HepG2 (cell line): ENCODE measurements around the gene DNAJA2. TPM values are rescaled to one million over a fixed set of nuclear protein-coding genes. Genes with fewer than 3 reads are reported as not detected.
A peak's percentile ranks its signal among the peaks of the same experiment; 100 is the strongest.

Experiments used
- FOSL1 ChIP-seq: sonication (generic); formaldehyde crosslinking; IDR thresholded peaks from 2 replicates; pipeline ENCODE4 v1.9.0; 2021; ENCODE audit warnings: missing genetic modification reagents, borderline replicate concordance
- KDM6A ChIP-seq: IDR thresholded peaks from 2 replicates; pipeline ENCODE4 v1.6.1; 2016; ENCODE audit warnings: low read depth
- MEIS1 ChIP-seq: sonication (generic); formaldehyde crosslinking; IDR thresholded peaks from 2 replicates; pipeline ENCODE4 v1.9.0; 2021; ENCODE audit warnings: mild to moderate bottlenecking, missing genetic modification reagents, moderate library complexity, borderline replicate concordance
- NPAS2 ChIP-seq: sonication (generic); formaldehyde crosslinking; IDR thresholded peaks from 2 replicates; pipeline ENCODE4 v1.8.0; 2022; ENCODE audit warnings: mild to moderate bottlenecking, missing genetic modification reagents, borderline replicate concordance
- PHF5A ChIP-seq: IDR thresholded peaks from one replicate; pipeline ENCODE4 v1.6.1; 2018; ENCODE audit warnings: low read depth, missing genetic modification reagents; ENCODE audit not compliant: unreplicated experiment
- POLR2G ChIP-seq: fragments of 200-400 bp; formaldehyde crosslinking; IDR thresholded peaks from 2 replicates; pipeline ENCODE4 v1.6.1; 2018; ENCODE audit warnings: mild to moderate bottlenecking, low read depth, low read length, moderate library complexity
- RBM39 ChIP-seq: fragments of 200-400 bp; formaldehyde crosslinking; IDR thresholded peaks from one replicate; pipeline ENCODE4 v1.6.1; 2018; ENCODE audit warnings: antibody characterized with exemption, mild to moderate bottlenecking, low read depth, low read length; ENCODE audit not compliant: poor library complexity, severe bottlenecking
- RCOR2 ChIP-seq: IDR thresholded peaks from 2 replicates; pipeline ENCODE4 v1.6.1; 2016; ENCODE audit warnings: missing biosample characterization, missing genetic modification reagents
- RELA ChIP-seq: sonication (generic); formaldehyde crosslinking; IDR thresholded peaks from 2 replicates; pipeline ENCODE4 v1.4.0; 2020; ENCODE audit warnings: missing genetic modification reagents
- RFX3 ChIP-seq: IDR thresholded peaks from 2 replicates; pipeline ENCODE4 v1.6.1; 2016; ENCODE audit warnings: missing biosample characterization, missing genetic modification reagents
- SNRNP70 ChIP-seq: fragments of 200-400 bp; formaldehyde crosslinking; IDR thresholded peaks from 2 replicates; pipeline ENCODE4 v1.6.1; 2017; ENCODE audit warnings: mild to moderate bottlenecking, low read depth, low read length, moderate library complexity
- SP1 ChIP-seq, 2 experiments: fragments of 450-650 bp in 1 of 2; sonication (generic) in 1 of 2; formaldehyde crosslinking in 1 of 2; IDR thresholded peaks; 2 replicates each; pipeline versions ENCODE4 v1.4.0 to v1.6.1; 2016 to 2020; ENCODE audit warnings: missing genetic modification reagents in 1 of 2
- TCF7 ChIP-seq: sonication (generic); IDR thresholded peaks from 2 replicates; pipeline ENCODE4 v1.6.1; 2016; ENCODE audit warnings: antibody characterized with exemption, low read depth
- ZNF12 ChIP-seq: sonication (generic); formaldehyde crosslinking; IDR thresholded peaks from 2 replicates; pipeline ENCODE4 v1.5.0; 2020; ENCODE audit warnings: missing genetic modification reagents
- ZNF253 ChIP-seq: sonication (generic); formaldehyde crosslinking; IDR thresholded peaks from 2 replicates; pipeline ENCODE4 v1.8.0; 2022; ENCODE audit warnings: mild to moderate bottlenecking, missing genetic modification reagents, borderline replicate concordance
- ZNF34 ChIP-seq: sonication (generic); formaldehyde crosslinking; IDR thresholded peaks from 2 replicates; pipeline ENCODE4 v1.4.0; 2020; ENCODE audit warnings: mild to moderate bottlenecking, missing genetic modification reagents, borderline replicate concordance
- ZNF343 ChIP-seq: sonication (generic); formaldehyde crosslinking; IDR thresholded peaks from 2 replicates; pipeline ENCODE4 v1.4.0; 2020; ENCODE audit warnings: mild to moderate bottlenecking, missing genetic modification reagents
- ZNF460 ChIP-seq: sonication (generic); formaldehyde crosslinking; IDR thresholded peaks from 2 replicates; pipeline ENCODE4 v1.5.1; 2020; ENCODE audit warnings: missing genetic modification reagents, mild to moderate bottlenecking, borderline replicate concordance
- ZNF841 ChIP-seq: sonication (generic); formaldehyde crosslinking; IDR thresholded peaks from 2 replicates; pipeline ENCODE4 v1.8.1; 2023; ENCODE audit warnings: missing genetic modification reagents, borderline replicate concordance
- polyA plus RNA-seq, 8 experiments: library from polyadenylated mRNA; depleted of rRNA in 3 of 8; stranded (reverse) in 7 of 8; unstranded in 1 of 8; fragments of >200 nt; fragmentation: Illumina TruSeq in 4 of 8; extraction: Trizol in 4 of 8; gene quantifications; 2 replicates each; pipeline versions ENCODE4 v1.2.1 to v1.2.3, GENCODE V29; 2011 to 2016; ENCODE audit warnings: low read depth in 4 of 8, missing spikeins in 1 of 8, mixed read lengths in 1 of 8; ENCODE audit not compliant: insufficient read depth in 1 of 8
- total RNA-seq, 5 experiments: library from RNA; depleted of rRNA; stranded (reverse); fragments of >200 nt; fragmentation: Illumina TruSeq; extraction: Trizol; gene quantifications; 2 replicates each; pipeline ENCODE4 v1.2.3, GENCODE V29; 2016; ENCODE audit warnings: low read depth in 1 of 5
- TF ChIP-seq, protein P1 (sequence below): sonication (generic); formaldehyde crosslinking; IDR thresholded peaks from 2 replicates; pipeline ENCODE4 v1.4.0; 2020; ENCODE audit warnings: missing genetic modification reagents, borderline replicate concordance
- TF ChIP-seq, protein P2 (sequence below): sonication (generic); formaldehyde crosslinking; conservative IDR thresholded peaks from 2 replicates; pipeline ENCODE4 v1.4.0; 2020; ENCODE audit warnings: mild to moderate bottlenecking, missing genetic modification reagents, moderate library complexity
- TF ChIP-seq, protein P3 (sequence below): IDR thresholded peaks from 2 replicates; pipeline ENCODE4 v1.6.1; 2016

The DNAJA2 gene
- total and polyA plus RNA-seq, 2 of the 13 experiments (the other 11 are each of a cell fraction or from before 2014, with no cell fraction given): 25.4 to 176 TPM

DNA sequence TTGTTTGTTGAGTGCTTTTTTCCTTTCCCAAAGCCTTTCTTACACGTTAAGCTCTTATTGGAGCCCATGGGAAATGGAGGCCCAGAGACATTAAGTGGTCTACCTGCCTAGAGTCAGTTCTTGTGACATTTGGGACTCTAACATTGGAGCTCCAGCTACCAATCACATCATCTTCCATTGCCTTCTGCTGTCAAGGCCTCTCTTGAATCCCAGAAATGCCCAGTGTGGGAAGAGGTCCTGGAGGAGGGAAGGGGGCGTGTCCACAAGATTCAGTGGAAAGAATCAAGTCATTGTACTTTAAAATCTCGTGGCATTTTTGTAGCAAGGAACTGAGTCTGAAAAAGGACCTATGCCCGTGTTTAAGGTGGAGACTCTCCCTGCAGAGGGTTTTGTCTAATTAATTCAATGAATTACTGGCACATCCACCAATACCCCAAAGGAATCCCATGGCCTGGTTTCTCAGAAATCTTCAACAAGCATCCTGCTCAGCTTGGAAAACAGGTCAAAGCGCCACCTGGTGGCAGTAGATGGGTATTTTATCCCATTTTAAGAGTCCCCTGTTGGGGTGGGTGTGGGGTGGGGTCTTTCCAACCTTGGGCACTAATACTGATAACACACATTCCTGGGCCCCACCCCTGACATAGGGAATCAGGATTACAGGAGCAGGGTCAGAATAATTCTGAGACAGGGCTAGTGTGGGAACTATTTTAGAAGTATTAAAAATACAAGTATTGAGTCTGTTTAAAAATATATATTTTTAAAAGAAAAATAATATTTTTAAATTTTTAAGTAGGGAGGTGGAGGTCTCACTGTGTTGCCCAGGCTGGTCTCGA lies 64.7 kb downstream of the DNAJA2 start (continued):
- TF ChIP-seq RELA: no peak
- no peak for TF ChIP-seq NPAS2
- TF ChIP-seq, protein P1, sequence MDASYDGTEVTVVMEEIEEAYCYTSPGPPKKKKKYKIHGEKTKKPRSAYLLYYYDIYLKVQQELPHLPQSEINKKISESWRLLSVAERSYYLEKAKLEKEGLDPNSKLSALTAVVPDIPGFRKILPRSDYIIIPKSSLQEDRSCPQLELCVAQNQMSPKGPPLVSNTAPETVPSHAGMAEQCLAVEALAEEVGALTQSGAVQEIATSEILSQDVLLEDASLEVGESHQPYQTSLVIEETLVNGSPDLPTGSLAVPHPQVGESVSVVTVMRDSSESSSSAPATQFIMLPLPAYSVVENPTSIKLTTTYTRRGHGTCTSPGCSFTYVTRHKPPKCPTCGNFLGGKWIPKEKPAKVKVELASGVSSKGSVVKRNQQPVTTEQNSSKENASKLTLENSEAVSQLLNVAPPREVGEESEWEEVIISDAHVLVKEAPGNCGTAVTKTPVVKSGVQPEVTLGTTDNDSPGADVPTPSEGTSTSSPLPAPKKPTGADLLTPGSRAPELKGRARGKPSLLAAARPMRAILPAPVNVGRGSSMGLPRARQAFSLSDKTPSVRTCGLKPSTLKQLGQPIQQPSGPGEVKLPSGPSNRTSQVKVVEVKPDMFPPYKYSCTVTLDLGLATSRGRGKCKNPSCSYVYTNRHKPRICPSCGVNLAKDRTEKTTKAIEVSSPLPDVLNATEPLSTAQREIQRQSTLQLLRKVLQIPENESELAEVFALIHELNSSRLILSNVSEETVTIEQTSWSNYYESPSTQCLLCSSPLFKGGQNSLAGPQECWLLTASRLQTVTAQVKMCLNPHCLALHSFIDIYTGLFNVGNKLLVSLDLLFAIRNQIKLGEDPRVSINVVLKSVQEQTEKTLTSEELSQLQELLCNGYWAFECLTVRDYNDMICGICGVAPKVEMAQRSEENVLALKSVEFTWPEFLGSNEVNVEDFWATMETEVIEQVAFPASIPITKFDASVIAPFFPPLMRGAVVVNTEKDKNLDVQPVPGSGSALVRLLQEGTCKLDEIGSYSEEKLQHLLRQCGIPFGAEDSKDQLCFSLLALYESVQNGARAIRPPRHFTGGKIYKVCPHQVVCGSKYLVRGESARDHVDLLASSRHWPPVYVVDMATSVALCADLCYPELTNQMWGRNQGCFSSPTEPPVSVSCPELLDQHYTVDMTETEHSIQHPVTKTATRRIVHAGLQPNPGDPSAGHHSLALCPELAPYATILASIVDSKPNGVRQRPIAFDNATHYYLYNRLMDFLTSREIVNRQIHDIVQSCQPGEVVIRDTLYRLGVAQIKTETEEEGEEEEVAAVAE (CRISPR knock-in tag): 0 out of 2 replicates have a peak, but pooled peaks have one; percentile 15
- TF ChIP-seq FOSL1: no peak
- TF ChIP-seq RFX3 (CRISPR knock-in tag): no peak
- no peak for TF ChIP-seq ZNF253 (CRISPR knock-in tag)
- TF ChIP-seq ZNF460 (CRISPR knock-in tag): no peak
- TF ChIP-seq RBM39: no peak
- TF ChIP-seq POLR2G: peak; percentile 12
- TF ChIP-seq MEIS1 (CRISPR knock-in tag): 0 out of 2 replicates have a peak, but pooled peaks have one; percentile 18
- no peak for TF ChIP-seq ZNF343 (CRISPR knock-in tag)
- TF ChIP-seq, protein P2, sequence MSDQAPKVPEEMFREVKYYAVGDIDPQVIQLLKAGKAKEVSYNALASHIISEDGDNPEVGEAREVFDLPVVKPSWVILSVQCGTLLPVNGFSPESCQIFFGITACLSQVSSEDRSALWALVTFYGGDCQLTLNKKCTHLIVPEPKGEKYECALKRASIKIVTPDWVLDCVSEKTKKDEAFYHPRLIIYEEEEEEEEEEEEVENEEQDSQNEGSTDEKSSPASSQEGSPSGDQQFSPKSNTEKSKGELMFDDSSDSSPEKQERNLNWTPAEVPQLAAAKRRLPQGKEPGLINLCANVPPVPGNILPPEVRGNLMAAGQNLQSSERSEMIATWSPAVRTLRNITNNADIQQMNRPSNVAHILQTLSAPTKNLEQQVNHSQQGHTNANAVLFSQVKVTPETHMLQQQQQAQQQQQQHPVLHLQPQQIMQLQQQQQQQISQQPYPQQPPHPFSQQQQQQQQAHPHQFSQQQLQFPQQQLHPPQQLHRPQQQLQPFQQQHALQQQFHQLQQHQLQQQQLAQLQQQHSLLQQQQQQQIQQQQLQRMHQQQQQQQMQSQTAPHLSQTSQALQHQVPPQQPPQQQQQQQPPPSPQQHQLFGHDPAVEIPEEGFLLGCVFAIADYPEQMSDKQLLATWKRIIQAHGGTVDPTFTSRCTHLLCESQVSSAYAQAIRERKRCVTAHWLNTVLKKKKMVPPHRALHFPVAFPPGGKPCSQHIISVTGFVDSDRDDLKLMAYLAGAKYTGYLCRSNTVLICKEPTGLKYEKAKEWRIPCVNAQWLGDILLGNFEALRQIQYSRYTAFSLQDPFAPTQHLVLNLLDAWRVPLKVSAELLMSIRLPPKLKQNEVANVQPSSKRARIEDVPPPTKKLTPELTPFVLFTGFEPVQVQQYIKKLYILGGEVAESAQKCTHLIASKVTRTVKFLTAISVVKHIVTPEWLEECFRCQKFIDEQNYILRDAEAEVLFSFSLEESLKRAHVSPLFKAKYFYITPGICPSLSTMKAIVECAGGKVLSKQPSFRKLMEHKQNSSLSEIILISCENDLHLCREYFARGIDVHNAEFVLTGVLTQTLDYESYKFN (CRISPR knock-in tag): no peak
- TF ChIP-seq, protein P3, sequence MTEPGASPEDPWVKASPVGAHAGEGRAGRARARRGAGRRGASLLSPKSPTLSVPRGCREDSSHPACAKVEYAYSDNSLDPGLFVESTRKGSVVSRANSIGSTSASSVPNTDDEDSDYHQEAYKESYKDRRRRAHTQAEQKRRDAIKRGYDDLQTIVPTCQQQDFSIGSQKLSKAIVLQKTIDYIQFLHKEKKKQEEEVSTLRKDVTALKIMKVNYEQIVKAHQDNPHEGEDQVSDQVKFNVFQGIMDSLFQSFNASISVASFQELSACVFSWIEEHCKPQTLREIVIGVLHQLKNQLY (CRISPR knock-in tag): 0 out of 2 replicates have a peak, but pooled peaks have one; percentile 14
- no peak for TF ChIP-seq ZNF12 (CRISPR knock-in tag)
- no peak for TF ChIP-seq PHF5A (CRISPR knock-in tag)
- TF ChIP-seq SP1 (IDR thresholded peaks at IDR 0.05): no peak
- TF ChIP-seq SP1 (CRISPR knock-in tag; IDR thresholded peaks at IDR 0.05): no peak
- TF ChIP-seq RCOR2: peak; percentile 45; the same call in 1 of the 2 replicates
- TF ChIP-seq SNRNP70: no peak
- TF ChIP-seq KDM6A (CRISPR knock-in tag): no peak
- no peak for TF ChIP-seq ZNF34 (CRISPR knock-in tag)
- TF ChIP-seq TCF7: no peak
- no peak for TF ChIP-seq ZNF841 (CRISPR knock-in tag)
